ENCODE data around the gene CP.
"Not testable (repeated sequence)": the region's sequence is repeated elsewhere in the genome, so short reads cannot be mapped to it uniquely, and the experiment has no call there.

Gene CP

DNA sequence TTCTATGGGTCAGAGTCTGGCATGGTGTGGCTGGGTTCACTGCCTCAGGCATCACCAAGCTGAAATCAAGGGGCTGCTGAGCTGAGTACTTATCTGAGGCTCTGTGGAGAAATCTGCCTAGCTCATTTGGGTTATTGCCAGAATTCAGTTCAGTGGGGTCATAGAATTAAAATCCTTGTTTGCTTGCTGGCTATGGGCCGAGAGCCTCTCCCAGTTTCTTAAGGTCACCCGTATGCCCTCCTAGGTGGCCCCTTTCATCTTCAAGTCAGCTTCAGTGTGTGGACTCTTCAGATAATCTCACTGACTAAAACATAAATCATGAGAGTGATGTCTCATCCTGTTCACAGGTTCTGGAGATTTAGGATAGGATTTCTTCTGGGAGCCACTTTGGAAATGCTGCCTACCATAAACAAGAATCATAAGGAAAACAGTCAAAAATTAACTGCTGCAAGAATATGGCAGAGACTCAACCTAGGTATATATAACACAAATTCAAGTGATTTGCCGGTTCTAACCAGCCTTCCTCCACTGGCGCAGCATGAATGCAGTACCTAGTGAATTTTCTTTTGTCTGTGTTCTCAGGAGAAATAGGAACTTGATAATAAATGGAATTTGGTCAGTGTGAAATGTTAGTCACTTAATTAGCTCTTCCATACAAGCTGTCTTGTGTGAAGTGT, 5.3 kb downstream of the CP start:
- no peak for TF ChIP-seq POLR2A (IDR thresholded peaks at IDR 0.05; ENCODE audit: low read depth, low read length)
- no peak for DNase-seq (ENCODE audit: insufficient read length, low spot score)
- no peak for FAIRE-seq

DNA sequence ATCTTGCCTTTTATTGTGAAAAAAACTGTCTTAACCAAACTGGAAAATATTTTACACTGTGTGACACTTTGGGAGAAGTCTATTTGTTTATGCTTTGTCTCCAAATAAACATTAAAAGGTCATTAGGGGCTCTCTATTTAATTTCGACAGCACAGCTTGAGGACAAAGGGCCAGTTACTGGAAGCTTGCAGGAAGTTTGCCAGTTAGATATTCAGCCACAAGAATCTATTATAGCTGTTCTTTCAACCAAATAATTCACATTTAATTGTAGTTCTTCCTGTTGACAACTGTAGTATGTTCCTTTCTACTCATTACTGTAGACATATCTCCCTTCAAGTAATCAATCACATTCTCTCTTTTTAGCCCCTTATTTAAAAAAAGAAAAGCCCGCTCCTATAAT, 6.1 kb downstream of the CP start:
- FAIRE-seq: no peak
- TF ChIP-seq POLR2A (IDR thresholded peaks at IDR 0.05; ENCODE audit: low read depth, low read length): no peak
- no peak for DNase-seq (ENCODE audit: insufficient read length, low spot score)

DNA sequence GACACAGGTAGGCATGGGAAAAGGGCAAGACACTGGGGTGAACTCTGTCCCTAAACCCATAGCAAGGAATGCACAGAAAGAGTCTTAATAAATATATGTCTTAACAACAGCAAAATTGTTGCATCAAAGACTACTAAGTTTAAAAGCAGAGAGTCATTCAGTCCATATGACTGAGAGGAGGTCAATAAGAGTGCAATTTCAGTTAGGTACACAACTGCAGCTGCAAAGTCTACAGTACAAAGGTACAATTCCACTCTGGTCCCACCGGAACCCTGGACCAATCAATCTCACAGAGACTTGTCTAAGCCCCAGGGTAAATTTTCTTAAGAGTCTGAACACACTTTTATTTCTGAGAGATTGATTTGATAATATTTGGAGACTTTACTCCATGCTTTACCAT, 6.9 kb downstream of the CP start:
- no peak for TF ChIP-seq POLR2A (IDR thresholded peaks at IDR 0.05; ENCODE audit: low read depth, low read length)
- FAIRE-seq (no peak), DNase-seq (ENCODE audit: insufficient read length, low spot score) (no peak)

DNA sequence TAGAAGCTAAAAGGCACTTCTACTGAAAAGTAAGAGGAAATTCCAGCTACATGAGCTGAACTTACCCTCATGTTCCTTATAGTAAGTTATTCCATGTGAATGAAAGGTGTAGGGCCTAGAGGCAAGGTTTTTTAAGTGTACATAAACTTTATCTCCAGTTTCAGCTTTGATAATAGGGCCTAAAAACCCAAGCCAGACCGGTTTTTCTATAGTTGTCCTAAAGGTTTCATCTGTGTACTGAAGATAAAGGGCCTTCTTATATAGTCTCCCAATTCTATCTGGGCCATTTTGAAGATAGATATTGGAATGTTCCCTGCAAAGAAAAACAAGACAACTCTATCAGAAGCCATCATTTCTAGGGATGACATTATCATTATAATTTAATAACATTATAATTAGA, 9.2 kb downstream of the CP start:
- TF ChIP-seq POLR2A (IDR thresholded peaks at IDR 0.05; ENCODE audit: low read depth, low read length): no peak
- FAIRE-seq (no peak), DNase-seq (ENCODE audit: insufficient read length, low spot score) (no peak)

DNA sequence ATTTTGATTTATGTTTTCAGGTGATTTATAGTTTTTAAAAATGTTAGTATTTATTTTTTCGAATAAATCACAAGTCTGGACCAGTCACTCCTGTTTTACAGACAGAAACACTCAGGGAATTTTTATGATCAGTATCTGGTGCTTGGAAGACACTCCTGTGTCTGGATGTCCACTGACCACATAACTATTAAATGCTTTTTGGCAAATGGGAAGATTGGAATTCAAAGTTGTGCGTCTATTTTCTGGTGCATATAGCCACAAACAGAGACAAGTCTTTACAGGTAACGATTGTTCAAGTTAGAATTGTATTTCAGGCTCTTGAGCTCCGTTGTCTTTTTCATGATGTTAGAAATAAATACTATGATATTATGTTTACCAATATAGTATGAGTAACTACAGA, 12.2 kb downstream of the CP start:
- DNase-seq (ENCODE audit: insufficient read length, low spot score) (no peak), FAIRE-seq (no peak)
- no peak for TF ChIP-seq POLR2A (IDR thresholded peaks at IDR 0.05; ENCODE audit: low read depth, low read length)

DNA sequence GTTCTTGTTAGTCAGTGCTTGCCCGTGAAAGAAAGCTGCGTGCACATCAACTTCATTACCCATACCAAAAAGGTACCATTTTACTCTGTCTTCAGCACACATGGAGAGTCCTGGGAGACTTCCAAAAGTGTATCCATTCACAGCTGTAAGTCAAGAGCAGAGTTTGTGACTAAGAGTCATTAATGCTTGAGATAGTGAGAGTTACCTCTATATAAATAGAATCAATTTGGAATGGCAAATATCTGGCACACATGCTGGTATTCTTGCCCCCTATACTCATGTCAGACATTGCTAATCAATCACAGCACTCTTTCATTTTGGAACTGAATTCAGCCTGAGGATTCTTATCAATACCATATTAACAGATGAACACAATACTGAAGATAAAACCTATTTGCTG, 14.2 kb downstream of the CP start:
- DNase-seq (ENCODE audit: insufficient read length, low spot score) (no peak), FAIRE-seq (no peak)
- TF ChIP-seq POLR2A (IDR thresholded peaks at IDR 0.05; ENCODE audit: low read depth, low read length): no peak

DNA sequence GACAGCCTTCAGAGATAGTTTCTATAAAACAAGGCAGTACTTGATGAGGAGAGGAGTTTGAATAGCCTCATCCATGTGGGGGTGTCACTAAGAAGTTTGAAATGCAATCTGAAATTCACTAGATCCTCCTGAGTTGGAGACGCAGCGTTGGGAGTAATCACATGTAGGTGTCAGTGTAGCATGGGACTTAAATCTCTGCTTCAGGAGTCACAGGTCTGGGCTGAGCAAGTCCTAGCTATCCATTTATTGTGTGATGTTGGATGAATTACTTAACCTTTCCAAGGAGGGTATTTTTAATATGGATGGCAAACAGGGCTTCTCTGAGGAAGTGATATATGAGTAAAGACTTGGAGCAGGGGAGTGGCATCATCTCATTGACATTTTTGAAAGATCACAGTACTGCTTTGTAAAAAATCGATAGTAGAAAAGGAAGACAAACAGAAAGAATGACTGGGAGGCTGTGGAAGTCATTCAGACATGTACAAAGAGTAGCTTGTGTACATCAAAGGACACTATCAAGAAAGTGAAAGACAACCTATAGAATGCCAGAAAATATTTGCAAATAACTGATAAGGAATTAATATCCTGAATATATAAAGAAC, 17.1 kb downstream of the CP start:
- FAIRE-seq: no peak
- no peak for TF ChIP-seq POLR2A (IDR thresholded peaks at IDR 0.05; ENCODE audit: low read depth, low read length)
- no peak for DNase-seq (ENCODE audit: insufficient read length, low spot score)

DNA sequence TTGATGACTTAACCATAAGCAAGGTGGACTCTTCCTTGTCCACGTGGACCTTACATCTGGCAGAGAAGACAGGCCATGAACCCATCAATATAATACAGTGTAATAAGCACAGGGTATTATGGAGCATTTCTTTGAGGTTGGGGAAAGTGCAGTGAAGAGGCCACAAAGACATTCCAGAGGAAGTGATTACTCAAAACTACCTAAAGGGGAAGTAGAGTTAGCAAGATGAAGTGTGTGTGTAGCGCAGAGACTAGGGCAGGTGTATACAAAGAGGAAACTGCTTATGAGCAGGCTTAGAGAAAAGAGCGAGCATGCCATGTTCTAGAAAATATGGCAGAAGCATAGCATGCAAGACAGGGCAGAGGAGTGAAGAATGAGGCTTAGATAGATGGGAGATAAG, 17.9 kb downstream of the CP start:
- no peak for TF ChIP-seq POLR2A (IDR thresholded peaks at IDR 0.05; ENCODE audit: low read depth, low read length)
- DNase-seq (ENCODE audit: insufficient read length, low spot score): no peak
- FAIRE-seq: peak; percentile 23

DNA sequence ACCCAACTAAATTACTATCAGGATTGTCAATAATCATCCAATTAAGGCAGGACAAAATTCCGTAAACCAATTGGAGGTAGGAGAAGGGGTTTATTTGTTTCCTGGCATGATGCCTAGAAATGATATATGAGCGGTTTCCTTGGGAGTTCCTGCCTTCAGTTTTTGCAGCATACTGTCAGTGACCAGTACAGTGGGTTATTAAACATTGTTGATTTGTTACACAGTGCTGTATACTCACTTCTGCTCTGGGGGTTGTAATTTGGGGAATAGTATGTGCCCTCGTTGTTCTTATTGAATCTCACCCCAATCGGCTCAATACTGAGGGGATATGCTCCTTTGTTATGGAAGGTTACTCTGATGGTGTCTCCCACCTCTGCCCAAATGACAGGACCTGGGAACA, 22.2 kb downstream of the CP start:
- FAIRE-seq (peak; percentile 15), DNase-seq (ENCODE audit: insufficient read length, low spot score) (no peak)

DNA sequence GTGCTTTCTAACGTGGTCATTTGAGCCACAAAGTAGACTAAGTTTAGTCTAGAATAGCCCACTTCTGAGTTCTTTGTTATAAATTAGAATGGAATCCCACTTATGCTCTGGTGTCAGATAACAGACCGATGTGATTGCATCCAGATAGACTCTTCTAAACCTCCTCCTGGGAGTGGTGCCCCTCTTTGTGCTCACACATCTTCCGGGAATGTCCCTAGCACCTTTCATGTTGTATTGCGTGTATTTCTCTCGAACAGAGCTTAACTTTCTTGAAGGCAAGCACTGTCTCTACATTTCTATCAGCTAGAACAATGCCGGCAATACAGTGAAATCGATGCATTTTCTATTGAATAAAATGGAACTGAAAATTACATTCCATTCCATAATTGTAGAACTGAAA, 23.0 kb downstream of the CP start:
- FAIRE-seq (no peak), DNase-seq (ENCODE audit: insufficient read length, low spot score) (no peak)
- TF ChIP-seq POLR2A (IDR thresholded peaks at IDR 0.05; ENCODE audit: low read depth, low read length): no peak

More for the DNA sequence above, 22.2 kb downstream of the CP start:
- TF ChIP-seq POLR2A (IDR thresholded peaks at IDR 0.05; ENCODE audit: low read depth, low read length): no peak

DNA sequence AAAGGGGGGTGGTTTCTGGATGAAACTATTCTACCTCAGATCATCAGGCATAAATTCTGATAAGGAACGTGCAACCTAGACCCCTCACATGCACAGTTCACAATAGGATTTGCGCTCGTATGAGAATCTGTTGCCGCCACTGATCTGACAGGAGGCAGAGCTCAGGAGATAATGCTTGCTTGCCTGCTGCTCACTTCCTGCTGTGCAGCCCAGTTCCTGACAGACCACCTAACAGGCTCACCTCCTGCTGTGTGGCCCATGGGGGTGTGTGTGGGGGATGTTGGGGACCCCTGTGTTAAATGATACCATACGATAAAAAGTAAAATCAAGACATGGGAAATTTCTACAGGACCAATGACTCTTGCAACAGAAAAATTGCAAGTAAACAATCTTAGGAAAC, 24.0 kb downstream of the CP start:
- TF ChIP-seq POLR2A (IDR thresholded peaks at IDR 0.05; ENCODE audit: low read depth, low read length): no peak
- DNase-seq (ENCODE audit: insufficient read length, low spot score) (no peak), FAIRE-seq (no peak)

DNA sequence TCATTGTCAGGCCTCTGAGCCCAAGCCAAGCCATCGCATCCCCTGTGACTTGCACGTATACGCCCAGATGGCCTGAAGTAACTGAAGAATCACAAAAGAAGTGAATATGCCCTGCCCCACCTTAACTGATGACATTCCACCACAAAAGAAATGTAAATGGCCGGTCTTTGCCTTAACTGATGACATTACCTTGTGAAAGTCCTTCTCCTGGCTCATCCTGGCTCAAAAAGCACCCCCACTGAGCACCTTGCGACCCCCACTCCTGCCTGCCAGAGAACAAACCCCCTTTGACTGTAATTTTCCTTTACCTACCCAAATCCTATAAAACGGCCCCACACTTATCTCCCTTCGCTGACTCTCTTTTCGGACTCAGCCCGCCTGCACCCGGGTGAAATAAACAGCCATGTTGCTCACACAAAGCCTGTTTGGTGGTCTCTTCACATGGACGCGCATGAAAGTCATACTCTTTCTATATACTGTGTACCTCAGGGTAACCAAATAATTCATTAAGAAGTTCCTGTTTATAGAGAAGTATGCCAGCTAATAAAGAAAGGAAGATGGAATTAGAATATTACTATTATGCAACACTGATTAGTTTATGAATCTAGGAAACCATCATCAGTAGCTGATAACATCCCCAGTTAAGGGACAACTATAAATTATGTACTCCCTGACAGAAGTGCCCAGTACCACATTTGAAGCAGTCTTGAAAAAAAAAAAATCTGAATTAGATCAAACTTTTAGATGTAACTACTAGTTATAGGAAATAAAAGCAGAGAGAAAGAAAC, 24.6 kb downstream of the CP start:
- not testable (repeated sequence) for DNase-seq (ENCODE audit: insufficient read length, low spot score); FAIRE-seq

DNA sequence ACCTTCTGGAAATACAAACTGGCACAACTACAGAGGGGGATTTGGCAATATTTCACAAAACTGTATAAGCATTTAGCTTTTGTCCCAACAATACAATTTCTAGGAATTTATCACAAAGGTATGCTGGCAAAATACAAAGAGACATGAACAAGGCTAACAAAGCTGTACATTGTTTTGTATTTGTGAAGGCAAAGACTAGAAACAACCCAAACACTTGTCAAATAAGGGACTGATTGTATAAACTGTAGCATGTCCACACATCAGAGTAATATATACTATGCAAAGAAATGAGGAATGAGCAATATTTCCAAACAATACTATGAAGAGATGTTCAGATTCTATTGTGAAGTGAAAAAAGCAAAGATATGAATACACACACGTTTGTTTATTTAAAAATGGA, 26.4 kb downstream of the CP start:
- FAIRE-seq: no peak

DNA sequence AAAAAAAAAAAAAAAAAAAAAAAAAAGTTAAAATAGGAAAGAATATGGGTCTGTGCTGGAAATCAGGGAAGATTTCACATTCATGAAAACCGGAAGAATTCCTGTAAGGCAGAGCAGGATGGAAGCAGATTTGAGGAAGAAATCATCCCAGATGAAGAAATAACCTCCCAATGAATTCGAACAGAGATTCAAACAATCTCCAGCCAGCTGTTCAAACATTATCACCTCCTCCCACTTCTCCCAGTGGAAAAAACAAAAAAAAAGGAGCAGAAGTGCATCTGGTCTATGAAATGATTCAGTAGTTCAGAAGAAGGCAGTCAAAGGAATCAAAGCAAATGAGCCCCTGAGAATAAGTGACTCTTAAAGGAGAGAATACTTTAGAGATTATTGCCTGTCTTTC, 33.1 kb downstream of the CP start:
- FAIRE-seq (no peak), DNase-seq (ENCODE audit: insufficient read length, low spot score) (no peak)
- TF ChIP-seq POLR2A (IDR thresholded peaks at IDR 0.05; ENCODE audit: low read depth, low read length): no peak

More for the DNA sequence above, 26.4 kb downstream of the CP start:
- DNase-seq (ENCODE audit: insufficient read length, low spot score): no peak
- no peak for TF ChIP-seq POLR2A (IDR thresholded peaks at IDR 0.05; ENCODE audit: low read depth, low read length)

DNA sequence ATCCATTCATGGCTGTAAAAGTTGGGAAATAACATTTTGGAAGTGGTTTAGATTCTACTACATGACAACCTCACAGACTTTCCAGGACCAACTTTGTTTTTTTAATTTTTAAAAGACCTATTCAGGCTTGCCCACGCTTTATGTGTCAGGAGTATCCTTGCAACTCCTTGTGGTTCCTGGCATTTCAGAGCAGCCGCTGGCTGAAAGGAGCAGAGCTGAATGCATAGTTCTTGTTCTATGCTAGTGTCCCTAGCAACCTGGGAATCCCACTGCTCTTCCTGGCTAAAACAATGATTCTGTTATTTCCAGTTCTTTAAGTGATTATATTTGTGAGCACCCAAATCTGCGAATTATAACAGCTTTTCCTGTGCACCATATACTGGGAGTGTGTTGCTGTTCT, 34.9 kb downstream of the CP start:
- no peak for DNase-seq (ENCODE audit: insufficient read length, low spot score)
- no peak for TF ChIP-seq POLR2A (IDR thresholded peaks at IDR 0.05; ENCODE audit: low read depth, low read length)
- FAIRE-seq: no peak
